Mucosa of rectum (tissue), 2 donors: ENCODE data around the gene CDH13.

ENCODE experiments used
- H3K27ac ChIP-seq, 2 donors: one replicate each; pipeline ENCODE4 v1.7.0; 2013; ENCODE audit warnings: inconsistent platforms in 2 of 2, low read depth in 2 of 2, low read length in 2 of 2
- H3K27me3 ChIP-seq, 2 donors: one replicate each; pipeline ENCODE4 v1.7.0; 2013; ENCODE audit warnings: low read length in 2 of 2; ENCODE audit not compliant: control insufficient read depth in 2 of 2, insufficient read depth in 2 of 2
- H3K36me3 ChIP-seq, 2 donors: one replicate each; pipeline ENCODE4 v1.7.0; 2013; ENCODE audit warnings: low read length in 2 of 2; ENCODE audit not compliant: control insufficient read depth in 2 of 2, insufficient read depth in 2 of 2
- H3K4me1 ChIP-seq, 2 donors: one replicate each; pipeline ENCODE4 v1.7.0; 2013; ENCODE audit warnings: low read length in 2 of 2, mild to moderate bottlenecking in 1 of 2; ENCODE audit not compliant: control insufficient read depth in 2 of 2, insufficient read depth in 2 of 2
- H3K4me3 ChIP-seq, 2 donors: one replicate each; pipeline ENCODE4 v1.7.0; 2013; ENCODE audit warnings: low read length in 2 of 2
- H3K9ac ChIP-seq, 2 donors: one replicate each; pipeline ENCODE4 v1.7.0; 2013; ENCODE audit warnings: low read length in 2 of 2, low read depth in 1 of 2, mild to moderate bottlenecking in 1 of 2
- H3K9me3 ChIP-seq, 2 donors: one replicate each; pipeline ENCODE4 v1.7.0; 2013; ENCODE audit warnings: low read length in 2 of 2; ENCODE audit not compliant: control insufficient read depth in 2 of 2
- donor health status: healthy.
- donor health status: Normal muscosa, but diverticular disease.

The CDH13 gene

DNA sequence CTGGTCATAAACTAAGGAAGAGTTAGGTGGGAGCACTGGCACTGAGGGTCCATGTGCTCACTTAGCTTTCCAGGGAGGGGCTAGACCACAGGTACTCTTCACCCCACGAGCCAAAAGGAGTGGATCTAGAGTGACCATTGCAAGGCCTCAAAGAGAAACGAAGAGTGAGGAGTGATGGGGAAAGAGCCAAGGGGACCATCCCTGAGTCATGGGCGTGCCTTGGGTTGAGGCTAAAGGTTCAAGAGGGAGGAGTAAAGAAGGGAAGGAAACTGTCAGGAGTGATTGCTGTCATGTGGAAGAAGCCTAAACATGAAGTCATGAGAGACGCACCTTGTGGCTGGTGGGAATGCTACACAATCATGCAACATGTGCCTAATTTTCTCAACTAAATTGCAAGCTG lies 141.0 kb downstream of the CDH13 start:
- Histone ChIP-seq H3K9me3 (no peaks in the 10 kb centered on the region), H3K27ac (no peak overlapping the region), H3K4me1 (no peaks in the 10 kb centered on the region), H3K9ac (no peak overlapping the region), H3K4me3 (no peak overlapping the region), H3K36me3 (no peaks in the 10 kb centered on the region), H3K27me3 (no peaks in the 10 kb centered on the region)

DNA sequence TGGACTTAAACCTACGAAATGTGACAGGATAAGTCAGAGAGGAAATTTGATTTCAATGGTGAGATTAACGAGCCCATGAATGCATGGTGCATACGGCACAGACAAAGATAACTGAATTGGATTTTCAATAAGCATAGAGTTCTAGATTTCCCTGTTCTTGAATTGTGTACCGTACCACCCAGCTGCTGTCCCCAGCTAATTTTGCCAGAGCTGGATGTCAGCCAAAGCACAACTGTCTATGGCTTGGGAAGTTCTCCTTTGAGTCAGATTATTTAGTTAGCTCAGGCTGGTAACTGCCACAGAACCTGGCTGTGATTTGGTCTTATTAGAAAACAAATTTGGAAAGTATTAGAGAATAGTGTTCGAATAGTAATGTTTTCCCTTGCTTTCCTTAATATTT lies 143.1 kb downstream of the CDH13 start:
- no peaks in the 10 kb centered on the region for H3K4me1 ChIP-seq
- no peak overlapping the region for H3K4me3 ChIP-seq
- no peak overlapping the region for H3K9ac ChIP-seq
- no peaks in the 10 kb centered on the region for H3K36me3 ChIP-seq
- no peaks in the 10 kb centered on the region for H3K9me3 ChIP-seq
- H3K27ac ChIP-seq, result no peak overlapping the region
- H3K27me3 ChIP-seq, result no peaks in the 10 kb centered on the region

DNA sequence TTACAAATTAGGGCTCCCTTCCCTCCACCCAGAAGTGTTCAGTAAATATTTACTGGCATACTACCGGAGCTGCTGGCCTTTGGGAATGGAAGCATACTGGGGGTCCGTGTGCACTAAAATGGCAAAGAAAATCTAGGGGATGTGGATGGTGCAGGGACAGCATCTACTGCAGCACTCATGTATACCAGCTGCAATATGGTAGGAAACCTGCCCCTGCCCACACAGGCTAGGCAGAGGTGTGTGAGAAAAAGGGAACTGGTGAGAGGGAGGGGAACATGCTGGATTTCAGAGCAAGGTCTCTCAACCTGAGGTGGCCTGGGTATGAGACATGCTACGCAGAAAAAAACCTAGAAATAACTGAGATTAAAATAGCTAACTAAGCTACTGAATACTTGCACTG lies 145.4 kb downstream of the CDH13 start:
- Histone ChIP-seq H3K27me3 (no peaks in the 10 kb centered on the region), H3K4me3 (no peak overlapping the region), H3K9ac (no peak overlapping the region), H3K27ac (no peak overlapping the region), H3K36me3 (no peaks in the 10 kb centered on the region), H3K4me1 (no peaks in the 10 kb centered on the region), H3K9me3 (no peaks in the 10 kb centered on the region)

DNA sequence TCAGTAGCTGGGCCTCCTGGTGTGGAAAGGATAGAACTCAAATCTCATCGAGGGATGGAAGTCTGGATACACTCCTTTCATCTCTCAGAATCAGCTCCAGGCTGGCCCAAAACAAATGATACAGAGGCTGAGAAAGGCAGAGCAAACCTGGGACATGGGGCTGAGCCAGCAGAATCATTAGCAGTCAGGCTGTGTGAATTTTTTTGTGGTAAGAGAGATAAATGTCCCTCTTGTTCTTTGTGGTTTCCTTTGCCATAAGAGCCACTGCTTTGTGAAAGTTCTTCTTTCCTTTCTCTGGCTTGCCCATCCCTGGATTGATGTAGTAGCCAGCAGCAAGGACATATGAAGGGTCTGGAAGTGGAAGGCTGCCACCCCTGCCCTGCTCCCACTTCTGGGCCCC lies 146.2 kb downstream of the CDH13 start:
- H3K4me3 ChIP-seq, result no peak overlapping the region
- no peaks in the 10 kb centered on the region for H3K27me3 ChIP-seq
- H3K9me3 ChIP-seq, result no peaks in the 10 kb centered on the region
- H3K9ac ChIP-seq, result no peak overlapping the region
- no peaks in the 10 kb centered on the region for H3K36me3 ChIP-seq
- no peak overlapping the region for H3K27ac ChIP-seq
- H3K4me1 ChIP-seq, result no peaks in the 10 kb centered on the region

DNA sequence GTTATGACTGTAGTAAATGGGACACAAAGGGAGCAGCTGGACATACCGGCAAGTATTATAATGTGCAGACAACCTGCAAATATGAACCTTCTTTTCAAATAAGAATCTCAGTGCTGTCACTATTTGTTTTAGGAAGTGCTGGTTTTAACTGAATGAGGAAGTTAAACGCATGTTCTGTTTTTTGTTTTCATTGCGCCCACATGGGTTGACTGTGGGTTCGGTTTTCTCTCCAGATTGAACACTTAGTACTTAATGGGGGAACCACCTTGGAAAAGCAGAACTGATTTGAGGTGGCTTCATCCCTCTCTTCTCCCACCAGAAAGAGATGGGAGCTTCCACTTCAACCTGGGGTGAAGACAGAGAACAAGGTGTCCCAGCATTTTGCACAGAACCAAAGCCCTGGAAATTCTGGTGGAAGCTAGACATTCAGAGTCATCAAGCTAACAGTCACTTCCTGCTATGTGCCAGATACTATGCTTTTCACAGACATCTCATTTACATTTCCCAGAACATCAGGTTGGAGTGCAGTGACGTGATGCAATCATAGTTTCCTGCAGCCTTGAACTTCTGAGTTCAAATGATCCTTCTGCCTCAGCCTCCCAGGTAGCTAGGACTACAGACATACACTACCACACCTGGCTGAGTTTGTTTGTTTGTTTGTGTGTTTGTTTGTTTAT lies 149.8 kb downstream of the CDH13 start:
- Histone ChIP-seq H3K4me3 (no peak overlapping the region), H3K9me3 (no peaks in the 10 kb centered on the region), H3K27ac (no peak overlapping the region), H3K4me1 (peaks cover 0 to 3% of the 10 kb centered on the region in 2 donors), H3K9ac (no peak overlapping the region), H3K36me3 (no peaks in the 10 kb centered on the region), H3K27me3 (no peaks in the 10 kb centered on the region)

DNA sequence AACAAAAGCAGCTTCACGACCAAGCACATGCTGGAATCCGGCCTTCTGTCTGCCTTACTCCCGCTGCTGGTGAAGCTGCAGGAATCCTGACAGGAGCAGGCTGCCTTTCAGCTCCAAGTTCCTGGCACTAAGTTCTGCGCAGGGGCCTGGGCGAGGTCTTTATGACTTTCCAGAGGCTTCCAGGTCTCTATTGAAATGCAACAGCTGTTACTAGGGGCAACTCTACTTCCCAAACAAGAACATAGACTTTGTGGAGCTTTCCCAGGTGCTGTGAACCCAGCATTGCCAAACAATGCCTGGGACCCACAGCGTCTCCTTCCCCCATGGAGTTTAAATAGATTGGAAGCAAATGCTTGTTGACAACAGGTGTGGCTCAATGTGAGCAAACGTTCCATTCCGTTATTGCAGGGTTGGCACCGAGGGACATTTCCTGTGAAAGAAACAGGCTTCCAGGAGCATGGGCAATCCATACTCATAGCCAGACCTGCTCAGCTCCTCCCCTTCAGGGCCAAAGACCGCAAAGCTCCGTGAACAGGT lies 156.0 kb downstream of the CDH13 start:
- Histone ChIP-seq H3K27me3 (no peaks in the 10 kb centered on the region), H3K4me3 (peak overlapping the region; percentile 15 to 51), H3K27ac (peak overlapping the region; percentile 78 to 83), H3K4me1 (peaks cover 10 to 46% of the 10 kb centered on the region in 2 donors), H3K36me3 (no peaks in the 10 kb centered on the region), H3K9ac (peak overlapping the region; percentile 27 to 42), H3K9me3 (no peaks in the 10 kb centered on the region)

DNA sequence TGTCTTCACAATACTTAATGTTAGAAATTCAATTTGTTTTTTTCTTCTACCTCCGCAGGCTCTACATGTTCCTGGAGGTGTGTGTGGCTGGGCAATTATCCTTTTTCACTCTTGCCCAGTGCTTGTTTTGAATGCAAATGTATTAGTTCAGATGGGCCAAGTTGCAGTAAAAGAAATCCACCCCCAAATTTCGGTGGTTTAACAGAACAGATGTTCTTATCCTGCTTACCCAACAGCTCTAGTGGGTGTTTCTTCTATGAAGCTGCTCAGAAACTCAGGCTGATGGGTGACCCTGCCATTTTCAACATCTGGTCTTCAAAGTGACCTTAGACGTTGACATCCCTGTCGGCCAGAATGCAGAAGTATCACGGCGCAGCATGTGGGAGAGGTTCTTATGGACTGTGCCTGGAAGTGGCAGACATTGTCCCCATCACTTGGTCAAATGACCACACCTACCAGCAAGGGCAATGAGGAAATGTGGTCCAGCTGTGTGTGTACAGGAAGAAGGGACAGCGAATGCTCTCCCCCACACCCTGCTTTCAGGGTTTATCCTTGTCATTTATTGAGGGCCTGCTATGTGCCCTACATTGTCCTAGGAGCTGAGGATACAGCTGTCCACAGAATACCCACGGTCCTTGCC lies 157.3 kb downstream of the CDH13 start:
- Histone ChIP-seq H3K27me3 (no peaks in the 10 kb centered on the region), H3K4me1 (peaks cover 10 to 46% of the 10 kb centered on the region in 2 donors), H3K9ac (no peak overlapping the region), H3K36me3 (no peaks in the 10 kb centered on the region), H3K27ac (peak overlapping the region; percentile 78 to 83), H3K4me3 (no peak overlapping the region), H3K9me3 (no peaks in the 10 kb centered on the region)

DNA sequence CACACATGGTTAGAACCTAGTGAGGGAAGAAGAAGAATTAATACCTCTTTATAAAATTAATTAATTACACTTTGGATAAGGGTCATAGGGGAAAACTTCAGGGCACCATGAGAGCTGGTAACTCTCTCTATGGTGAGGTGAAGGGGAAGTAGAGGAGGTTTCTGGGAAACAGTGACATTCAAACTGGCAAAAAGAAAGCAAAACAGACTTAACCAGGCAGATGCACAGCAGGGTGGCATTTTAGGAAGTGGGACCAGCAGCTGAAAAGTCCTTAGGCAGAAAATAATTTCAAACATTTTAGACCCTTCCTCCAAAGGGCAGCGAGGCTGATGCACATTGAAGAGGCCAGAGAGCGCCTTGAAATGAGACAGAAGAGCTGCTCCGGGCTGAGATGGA lies 157.8 kb downstream of the CDH13 start:
- no peaks in the 10 kb centered on the region for H3K9me3 ChIP-seq
- H3K27me3 ChIP-seq, result no peaks in the 10 kb centered on the region
- H3K9ac ChIP-seq, result no peak overlapping the region
- no peak overlapping the region for H3K4me3 ChIP-seq
- H3K36me3 ChIP-seq, result no peaks in the 10 kb centered on the region
- peaks cover 10 to 46% of the 10 kb centered on the region in 2 donors for H3K4me1 ChIP-seq
- peak overlapping the region; percentile 73 to 83 for H3K27ac ChIP-seq

DNA sequence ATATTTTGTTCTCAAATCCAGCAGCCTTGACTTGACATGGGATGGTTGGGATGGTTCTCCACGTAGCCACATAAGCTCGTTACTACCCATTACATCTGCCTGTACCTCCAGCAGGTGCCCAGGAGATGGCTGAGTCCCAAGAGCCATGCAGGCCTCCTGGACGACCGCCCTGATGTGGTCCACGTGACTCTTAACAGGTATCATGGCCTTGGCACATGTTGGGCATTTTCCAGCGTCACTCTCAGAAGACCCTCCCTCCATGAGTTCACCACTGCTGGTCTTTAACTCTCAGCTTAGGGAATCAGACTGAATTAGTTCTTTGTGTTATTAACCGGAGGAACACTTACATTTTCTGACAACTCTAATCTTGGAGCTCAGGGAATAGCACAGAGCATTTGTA lies 161.5 kb downstream of the CDH13 start:
- Histone ChIP-seq H3K36me3 (no peaks in the 10 kb centered on the region), H3K4me1 (peaks cover 7 to 26% of the 10 kb centered on the region in 2 donors), H3K27me3 (no peaks in the 10 kb centered on the region), H3K4me3 (no peak overlapping the region), H3K9ac (no peak overlapping the region), H3K9me3 (no peaks in the 10 kb centered on the region), H3K27ac (no peak overlapping the region)

DNA sequence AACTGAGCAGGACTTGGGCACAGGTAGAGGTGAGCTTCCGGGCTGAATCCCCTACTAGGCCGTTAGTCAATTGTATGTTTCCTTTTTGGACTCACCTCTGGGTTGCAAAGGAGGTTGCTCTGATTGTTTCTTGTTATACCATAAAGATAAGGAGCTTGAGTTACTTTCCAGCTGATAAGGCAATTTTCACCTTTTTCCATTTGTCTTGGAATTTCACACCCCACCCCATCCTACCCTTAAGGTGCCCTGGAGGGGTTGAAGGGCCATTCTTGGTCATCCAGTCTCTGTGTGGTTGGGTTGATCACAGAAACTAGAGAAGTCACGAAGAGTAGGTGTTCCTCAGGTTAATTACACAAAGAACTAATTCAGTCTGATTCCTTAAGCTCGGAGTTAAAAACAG lies 162.2 kb downstream of the CDH13 start:
- Histone ChIP-seq H3K4me3 (no peak overlapping the region), H3K4me1 (peaks cover 3 to 20% of the 10 kb centered on the region in 2 donors), H3K27me3 (no peaks in the 10 kb centered on the region), H3K9ac (no peak overlapping the region), H3K27ac (no peak overlapping the region), H3K9me3 (no peaks in the 10 kb centered on the region), H3K36me3 (no peaks in the 10 kb centered on the region)
